OCI-LY1 (cell line): Measurements from ENCODE around the gene UMODL1.

ENCODE experiments used
- EZH2 ChIP-seq: fragments of 200-600 bp; sonication (generic), shearing (Covaris generic); IDR thresholded peaks from 2 replicates; pipeline ENCODE4 v1.8.0; 2017; ENCODE audit warnings: borderline replicate concordance, mixed run types, mild to moderate bottlenecking, antibody characterized with exemption, low read length, moderate library complexity, mixed read lengths
- TF ChIP-seq, protein P1 (sequence below): fragments of 200-600 bp; sonication (generic), shearing (Covaris generic); IDR thresholded peaks from 2 replicates; pipeline ENCODE4 v1.5.1; 2017; ENCODE audit warnings: mild to moderate bottlenecking, antibody characterized with exemption, low read length, moderate library complexity, mixed read lengths

DNA sequence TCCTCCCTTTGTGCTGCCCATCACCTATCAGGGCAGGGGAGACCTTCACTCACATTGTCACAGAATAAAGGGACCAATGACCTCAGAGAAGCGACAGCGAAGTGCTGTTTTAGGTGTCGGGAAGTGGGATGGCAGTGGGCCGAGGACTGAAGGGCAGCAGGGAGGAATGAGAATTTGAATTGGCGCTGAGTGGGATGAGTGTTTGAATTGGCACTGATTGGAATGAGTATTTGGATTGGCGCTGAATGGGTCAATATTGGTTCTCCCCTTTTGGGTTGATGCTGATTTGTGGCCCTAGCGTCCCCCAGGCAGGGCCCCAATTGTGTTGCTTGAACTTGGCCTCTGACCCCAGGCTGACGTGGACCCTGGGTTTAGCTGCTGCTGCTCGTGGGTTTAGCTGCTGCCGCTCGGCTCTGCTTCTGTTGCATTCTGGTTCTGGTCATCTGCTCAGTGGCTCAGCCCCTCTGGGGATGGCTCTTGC, 12.4 kb upstream of the UMODL1 start:
- TF ChIP-seq, protein P1, sequence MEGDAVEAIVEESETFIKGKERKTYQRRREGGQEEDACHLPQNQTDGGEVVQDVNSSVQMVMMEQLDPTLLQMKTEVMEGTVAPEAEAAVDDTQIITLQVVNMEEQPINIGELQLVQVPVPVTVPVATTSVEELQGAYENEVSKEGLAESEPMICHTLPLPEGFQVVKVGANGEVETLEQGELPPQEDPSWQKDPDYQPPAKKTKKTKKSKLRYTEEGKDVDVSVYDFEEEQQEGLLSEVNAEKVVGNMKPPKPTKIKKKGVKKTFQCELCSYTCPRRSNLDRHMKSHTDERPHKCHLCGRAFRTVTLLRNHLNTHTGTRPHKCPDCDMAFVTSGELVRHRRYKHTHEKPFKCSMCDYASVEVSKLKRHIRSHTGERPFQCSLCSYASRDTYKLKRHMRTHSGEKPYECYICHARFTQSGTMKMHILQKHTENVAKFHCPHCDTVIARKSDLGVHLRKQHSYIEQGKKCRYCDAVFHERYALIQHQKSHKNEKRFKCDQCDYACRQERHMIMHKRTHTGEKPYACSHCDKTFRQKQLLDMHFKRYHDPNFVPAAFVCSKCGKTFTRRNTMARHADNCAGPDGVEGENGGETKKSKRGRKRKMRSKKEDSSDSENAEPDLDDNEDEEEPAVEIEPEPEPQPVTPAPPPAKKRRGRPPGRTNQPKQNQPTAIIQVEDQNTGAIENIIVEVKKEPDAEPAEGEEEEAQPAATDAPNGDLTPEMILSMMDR, result no peak
- no peak for TF ChIP-seq EZH2
